Tibial nerve (tissue), 4 donors: ENCODE results near the gene LBH.

Experiments used
- CTCF ChIP-seq, 5 experiments: fragments of 200-600 bp in 3 of 5; fragments of 450-650 bp in 2 of 5; sonication (generic) in 3 of 5; IDR thresholded peaks; one replicate each; pipeline ENCODE4 v1.5.1; 2016 to 2019; ENCODE audit warnings: antibody characterized with exemption in 5 of 5, mild to moderate bottlenecking in 3 of 5, moderate library complexity in 2 of 5
- EP300 ChIP-seq, 2 donors: sonication (generic); formaldehyde crosslinking; IDR thresholded peaks; one replicate each; pipeline ENCODE4 v1.6.1; 2017; ENCODE audit warnings: antibody characterized with exemption in 2 of 2, mild to moderate bottlenecking in 1 of 2
- POLR2A ChIP-seq, 2 donors: fragments of 450-650 bp; IDR thresholded peaks; one replicate each; pipeline ENCODE4 v1.6.1; 2017; ENCODE audit warnings: antibody characterized with exemption in 2 of 2, mild to moderate bottlenecking in 2 of 2, moderate library complexity in 2 of 2

DNA sequence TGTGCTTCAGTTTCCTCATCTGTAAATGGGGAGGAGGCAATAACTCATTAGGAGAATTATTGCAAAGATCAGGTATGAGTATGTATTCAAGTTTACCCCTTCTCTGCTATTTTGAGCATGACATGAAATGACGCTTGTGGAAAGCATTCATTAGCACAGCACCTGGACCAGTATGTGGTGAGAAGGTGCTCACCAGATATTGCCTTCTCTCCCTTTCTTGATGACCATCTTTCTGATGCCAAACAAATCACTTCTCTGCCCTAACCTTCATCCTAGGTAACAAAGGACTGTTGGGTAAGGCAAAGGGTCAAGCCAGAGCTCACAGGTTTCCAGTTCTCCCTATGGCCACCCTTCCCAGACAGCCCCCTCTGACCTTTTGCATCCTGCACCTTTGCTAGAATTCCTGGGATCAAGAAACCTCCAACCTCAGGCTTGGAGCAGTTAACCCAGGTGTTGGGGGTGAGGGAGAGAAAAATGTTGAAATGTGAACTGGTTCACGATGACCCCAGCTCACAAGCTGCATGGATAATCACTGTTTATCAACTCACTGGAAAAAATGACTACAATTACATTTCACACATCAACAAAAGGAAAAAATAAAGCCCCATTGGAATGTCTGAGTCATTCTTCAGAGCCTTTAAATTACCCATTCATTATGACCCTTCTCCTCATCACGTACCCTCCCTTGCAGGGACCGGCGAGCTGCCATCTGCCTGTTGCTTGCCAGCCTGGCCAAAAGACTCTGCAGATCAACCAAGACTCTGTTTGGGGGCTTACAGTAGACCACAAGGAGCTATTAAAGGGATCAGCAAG lies 41.6 kb downstream of the LBH start:
- no peak for TF ChIP-seq CTCF (IDR thresholded peaks at IDR 0.05)
- TF ChIP-seq EP300 (IDR thresholded peaks at IDR 0.05), result no peak
- no peak for TF ChIP-seq POLR2A (IDR thresholded peaks at IDR 0.05)
